Measurements from ENCODE around the gene GLT8D1. TPM values are rescaled to one million over a fixed set of nuclear protein-coding genes. Genes with fewer than 3 reads are reported as not detected.

Gene GLT8D1
- total and polyA plus RNA-seq, 9 of the 15 experiments (the other 6 are each of a cell fraction or from before 2014, with no cell fraction given), result 14.1 to 65.9 (median 33.7) TPM

GRCh38 chr3:52685709-52686691, 19.6 kb downstream of the GLT8D1 start, which contains the start of the genes GNL3 and PBRM1 (continued):
- TF ChIP-seq E4F1 (CRISPR knock-in tag; IDR thresholded peaks at IDR 0.05; ENCODE audit: borderline replicate concordance), result peak; percentile 97
- TF ChIP-seq THRAP3 (IDR thresholded peaks at IDR 0.05; ENCODE audit: borderline replicate concordance), result no peak
- no peak for TF ChIP-seq MCM2 (IDR thresholded peaks at IDR 0.05; ENCODE audit: low read depth)
- TF ChIP-seq ZKSCAN3 (CRISPR knock-in tag; IDR thresholded peaks at IDR 0.05), result no peak
- no peak for TF ChIP-seq CBX2 (IDR thresholded peaks at IDR 0.05; ENCODE audit: insufficient read depth, low read length, poor library complexity, severe bottlenecking)
- 0 out of 2 replicates have a peak, but pooled peaks have one; percentile 49 for TF ChIP-seq ZNF592 (IDR thresholded peaks at IDR 0.05)
- TF ChIP-seq PRMT5 (CRISPR knock-in tag; IDR thresholded peaks at IDR 0.05), result no peak
- TF ChIP-seq POLR2B (IDR thresholded peaks at IDR 0.05; ENCODE audit: low read depth, partially characterized antibody), result peak; percentile 81
- no peak for TF ChIP-seq ZBTB1 (CRISPR knock-in tag; IDR thresholded peaks at IDR 0.05; ENCODE audit: borderline replicate concordance, low read depth)
- TF ChIP-seq ZNF24 (IDR thresholded peaks at IDR 0.05), result no peak
- TF ChIP-seq, protein P1, sequence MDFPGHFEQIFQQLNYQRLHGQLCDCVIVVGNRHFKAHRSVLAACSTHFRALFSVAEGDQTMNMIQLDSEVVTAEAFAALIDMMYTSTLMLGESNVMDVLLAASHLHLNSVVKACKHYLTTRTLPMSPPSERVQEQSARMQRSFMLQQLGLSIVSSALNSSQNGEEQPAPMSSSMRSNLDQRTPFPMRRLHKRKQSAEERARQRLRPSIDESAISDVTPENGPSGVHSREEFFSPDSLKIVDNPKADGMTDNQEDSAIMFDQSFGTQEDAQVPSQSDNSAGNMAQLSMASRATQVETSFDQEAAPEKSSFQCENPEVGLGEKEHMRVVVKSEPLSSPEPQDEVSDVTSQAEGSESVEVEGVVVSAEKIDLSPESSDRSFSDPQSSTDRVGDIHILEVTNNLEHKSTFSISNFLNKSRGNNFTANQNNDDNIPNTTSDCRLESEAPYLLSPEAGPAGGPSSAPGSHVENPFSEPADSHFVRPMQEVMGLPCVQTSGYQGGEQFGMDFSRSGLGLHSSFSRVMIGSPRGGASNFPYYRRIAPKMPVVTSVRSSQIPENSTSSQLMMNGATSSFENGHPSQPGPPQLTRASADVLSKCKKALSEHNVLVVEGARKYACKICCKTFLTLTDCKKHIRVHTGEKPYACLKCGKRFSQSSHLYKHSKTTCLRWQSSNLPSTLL (IDR thresholded peaks at IDR 0.05), result no peak
- TF ChIP-seq CHD1 (IDR thresholded peaks at IDR 0.05; ENCODE audit: low read length), result peak; percentile 28
- no peak for TF ChIP-seq SMAD4 (CRISPR knock-in tag; conservative IDR thresholded peaks at IDR 0.05)
- no peak for TF ChIP-seq ZC3H11A (IDR thresholded peaks at IDR 0.05; ENCODE audit: low read depth, low read length)
- TF ChIP-seq ZSCAN29 (IDR thresholded peaks at IDR 0.05), result no peak
- no peak for TF ChIP-seq PCBP2 (IDR thresholded peaks at IDR 0.05; ENCODE audit: low read depth, low read length, poor library complexity, severe bottlenecking)
- TF ChIP-seq ETV5 (CRISPR knock-in tag; IDR thresholded peaks at IDR 0.05; ENCODE audit: low read depth), result no peak
